HepG2 (cell line): ENCODE results near the gene NLE1. TPM values are rescaled to one million over a fixed set of nuclear protein-coding genes. Genes with fewer than 3 reads are reported as not detected.

Source experiments
- GMEB1 ChIP-seq: sonication (generic); formaldehyde crosslinking; IDR thresholded peaks from 2 replicates; pipeline ENCODE4 v1.5.1; 2020; ENCODE audit warnings: missing genetic modification reagents, mild to moderate bottlenecking, borderline replicate concordance
- JARID2 ChIP-seq: sonication (generic); formaldehyde crosslinking; IDR thresholded peaks from 2 replicates; pipeline ENCODE4 v1.8.1; 2023; ENCODE audit warnings: missing genetic modification reagents, inconsistent platforms; ENCODE audit not compliant: insufficient replicate concordance
- MIXL1 ChIP-seq: IDR thresholded peaks from 2 replicates; pipeline ENCODE4 v1.6.1; 2016
- NFE2L1 ChIP-seq: sonication (generic); formaldehyde crosslinking; IDR thresholded peaks from 2 replicates; pipeline ENCODE4 v1.4.0; 2020; ENCODE audit warnings: missing genetic modification reagents, mild to moderate bottlenecking, borderline replicate concordance
- PHF21A ChIP-seq: sonication (generic); formaldehyde crosslinking; IDR thresholded peaks from 2 replicates; pipeline ENCODE4 v1.5.0; 2020; ENCODE audit warnings: mild to moderate bottlenecking, missing genetic modification reagents
- POLR2AphosphoS5 ChIP-seq: IDR thresholded peaks from 2 replicates; pipeline ENCODE4 v1.6.1; 2012; ENCODE audit warnings: low read depth, low read length
- RORA ChIP-seq: sonication (generic); formaldehyde crosslinking; IDR thresholded peaks from 2 replicates; pipeline ENCODE4 v1.5.0; 2020; ENCODE audit warnings: mild to moderate bottlenecking, missing genetic modification reagents, moderate library complexity
- SRY ChIP-seq: sonication (generic); formaldehyde crosslinking; IDR thresholded peaks from 2 replicates; pipeline ENCODE4 v1.8.0; 2022; ENCODE audit warnings: mild to moderate bottlenecking, missing genetic modification reagents
- WIZ ChIP-seq: sonication (generic); formaldehyde crosslinking; IDR thresholded peaks from 2 replicates; pipeline ENCODE4 v1.5.1; 2020; ENCODE audit warnings: mild to moderate bottlenecking, missing genetic modification reagents
- YEATS2 ChIP-seq: sonication (generic); formaldehyde crosslinking; IDR thresholded peaks from 2 replicates; pipeline ENCODE4 v1.4.0; 2020; ENCODE audit warnings: missing genetic modification reagents, borderline replicate concordance
- ZBTB34 ChIP-seq: sonication (generic); formaldehyde crosslinking; IDR thresholded peaks from 2 replicates; pipeline ENCODE4 v1.8.0; 2022; ENCODE audit warnings: mild to moderate bottlenecking, missing genetic modification reagents
- ZNF383 ChIP-seq: sonication (generic); formaldehyde crosslinking; IDR thresholded peaks from 2 replicates; pipeline ENCODE4 v1.4.0; 2020; ENCODE audit warnings: missing genetic modification reagents, mild to moderate bottlenecking, borderline replicate concordance
- ZNF414 ChIP-seq: sonication (generic); formaldehyde crosslinking; IDR thresholded peaks from 2 replicates; pipeline ENCODE4 v1.5.0; 2020; ENCODE audit warnings: missing genetic modification reagents
- ZNF616 ChIP-seq: sonication (generic); formaldehyde crosslinking; IDR thresholded peaks from 2 replicates; pipeline ENCODE4 v1.5.0; 2020; ENCODE audit warnings: low read depth, mild to moderate bottlenecking, missing genetic modification reagents
- ZNF672 ChIP-seq: sonication (generic); formaldehyde crosslinking; IDR thresholded peaks from 2 replicates; pipeline ENCODE4 v1.8.1; 2022; ENCODE audit warnings: missing genetic modification reagents
- ZNF83 ChIP-seq: sonication (generic); formaldehyde crosslinking; IDR thresholded peaks from 2 replicates; pipeline ENCODE4 v1.4.0; 2020; ENCODE audit warnings: missing genetic modification reagents, mild to moderate bottlenecking, borderline replicate concordance
- ZNF839 ChIP-seq: sonication (generic); formaldehyde crosslinking; IDR thresholded peaks from 2 replicates; pipeline ENCODE4 v1.4.0; 2020; ENCODE audit warnings: missing genetic modification reagents, mild to moderate bottlenecking, borderline replicate concordance
- ZSCAN20 ChIP-seq: sonication (generic); formaldehyde crosslinking; IDR thresholded peaks from 2 replicates; pipeline ENCODE4 v1.4.0; 2020; ENCODE audit warnings: missing genetic modification reagents, mild to moderate bottlenecking, borderline replicate concordance
- polyA plus RNA-seq, 8 experiments: library from polyadenylated mRNA; depleted of rRNA in 3 of 8; stranded (reverse) in 7 of 8; unstranded in 1 of 8; fragments of >200 nt; fragmentation: Illumina TruSeq in 4 of 8; extraction: Trizol in 4 of 8; gene quantifications; 2 replicates each; pipeline versions ENCODE4 v1.2.1 to v1.2.3, GENCODE V29; 2011 to 2016; ENCODE audit warnings: low read depth in 4 of 8, missing spikeins in 1 of 8, mixed read lengths in 1 of 8; ENCODE audit not compliant: insufficient read depth in 1 of 8
- total RNA-seq, 5 experiments: library from RNA; depleted of rRNA; stranded (reverse); fragments of >200 nt; fragmentation: Illumina TruSeq; extraction: Trizol; gene quantifications; 2 replicates each; pipeline ENCODE4 v1.2.3, GENCODE V29; 2016; ENCODE audit warnings: low read depth in 1 of 5
- TF ChIP-seq, protein P1 (sequence below): sonication (generic); formaldehyde crosslinking; IDR thresholded peaks from 2 replicates; pipeline ENCODE4 v1.4.0; 2020; ENCODE audit warnings: low read depth, mild to moderate bottlenecking, missing genetic modification reagents
- TF ChIP-seq, protein P2 (sequence below): sonication (generic); formaldehyde crosslinking; IDR thresholded peaks from 2 replicates; pipeline ENCODE4 v1.5.0; 2020; ENCODE audit warnings: mild to moderate bottlenecking, missing genetic modification reagents
- TF ChIP-seq, protein P3 (sequence below): sonication (generic); formaldehyde crosslinking; IDR thresholded peaks from 2 replicates; pipeline ENCODE4 v1.5.0; 2020; ENCODE audit warnings: missing genetic modification reagents

The NLE1 gene
- total and polyA plus RNA-seq, 2 of the 13 experiments (the other 11 are each of a cell fraction or from before 2014, with no cell fraction given) = 20.3 to 34.5 TPM

- TF ChIP-seq WIZ (CRISPR knock-in tag) = 0 out of 2 replicates have a peak, but pooled peaks have one; percentile 42
- TF ChIP-seq SRY (CRISPR knock-in tag) = peak; percentile 32; the same call in 1 of the 2 replicates
- TF ChIP-seq GMEB1 = no peak
- no peak for TF ChIP-seq ZBTB34 (CRISPR knock-in tag)
- no peak for TF ChIP-seq ZNF83
- TF ChIP-seq ZNF616 (CRISPR knock-in tag) = 0 out of 2 replicates have a peak, but pooled peaks have one; percentile 35
- no peak for TF ChIP-seq ZNF839 (CRISPR knock-in tag)
- TF ChIP-seq, protein P1, sequence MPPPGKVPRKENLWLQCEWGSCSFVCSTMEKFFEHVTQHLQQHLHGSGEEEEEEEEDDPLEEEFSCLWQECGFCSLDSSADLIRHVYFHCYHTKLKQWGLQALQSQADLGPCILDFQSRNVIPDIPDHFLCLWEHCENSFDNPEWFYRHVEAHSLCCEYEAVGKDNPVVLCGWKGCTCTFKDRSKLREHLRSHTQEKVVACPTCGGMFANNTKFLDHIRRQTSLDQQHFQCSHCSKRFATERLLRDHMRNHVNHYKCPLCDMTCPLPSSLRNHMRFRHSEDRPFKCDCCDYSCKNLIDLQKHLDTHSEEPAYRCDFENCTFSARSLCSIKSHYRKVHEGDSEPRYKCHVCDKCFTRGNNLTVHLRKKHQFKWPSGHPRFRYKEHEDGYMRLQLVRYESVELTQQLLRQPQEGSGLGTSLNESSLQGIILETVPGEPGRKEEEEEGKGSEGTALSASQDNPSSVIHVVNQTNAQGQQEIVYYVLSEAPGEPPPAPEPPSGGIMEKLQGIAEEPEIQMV = 0 out of 2 replicates have a peak, but pooled peaks have one; percentile 2
- TF ChIP-seq NFE2L1 (CRISPR knock-in tag) = no peak
- no peak for TF ChIP-seq RORA
- 0 out of 2 replicates have a peak, but pooled peaks have one; percentile 17 for TF ChIP-seq YEATS2 (CRISPR knock-in tag)
- TF ChIP-seq ZNF383 (CRISPR knock-in tag) = no peak
- TF ChIP-seq, protein P2, sequence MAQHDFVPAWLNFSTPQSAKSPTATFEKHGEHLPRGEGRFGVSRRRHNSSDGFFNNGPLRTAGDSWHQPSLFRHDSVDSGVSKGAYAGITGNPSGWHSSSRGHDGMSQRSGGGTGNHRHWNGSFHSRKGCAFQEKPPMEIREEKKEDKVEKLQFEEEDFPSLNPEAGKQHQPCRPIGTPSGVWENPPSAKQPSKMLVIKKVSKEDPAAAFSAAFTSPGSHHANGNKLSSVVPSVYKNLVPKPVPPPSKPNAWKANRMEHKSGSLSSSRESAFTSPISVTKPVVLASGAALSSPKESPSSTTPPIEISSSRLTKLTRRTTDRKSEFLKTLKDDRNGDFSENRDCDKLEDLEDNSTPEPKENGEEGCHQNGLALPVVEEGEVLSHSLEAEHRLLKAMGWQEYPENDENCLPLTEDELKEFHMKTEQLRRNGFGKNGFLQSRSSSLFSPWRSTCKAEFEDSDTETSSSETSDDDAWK (CRISPR knock-in tag) = no peak
- TF ChIP-seq POLR2AphosphoS5 = peak; percentile 51; the same call in 1 of the 2 replicates
- TF ChIP-seq MIXL1 (CRISPR knock-in tag) = no peak
- TF ChIP-seq, protein P3, sequence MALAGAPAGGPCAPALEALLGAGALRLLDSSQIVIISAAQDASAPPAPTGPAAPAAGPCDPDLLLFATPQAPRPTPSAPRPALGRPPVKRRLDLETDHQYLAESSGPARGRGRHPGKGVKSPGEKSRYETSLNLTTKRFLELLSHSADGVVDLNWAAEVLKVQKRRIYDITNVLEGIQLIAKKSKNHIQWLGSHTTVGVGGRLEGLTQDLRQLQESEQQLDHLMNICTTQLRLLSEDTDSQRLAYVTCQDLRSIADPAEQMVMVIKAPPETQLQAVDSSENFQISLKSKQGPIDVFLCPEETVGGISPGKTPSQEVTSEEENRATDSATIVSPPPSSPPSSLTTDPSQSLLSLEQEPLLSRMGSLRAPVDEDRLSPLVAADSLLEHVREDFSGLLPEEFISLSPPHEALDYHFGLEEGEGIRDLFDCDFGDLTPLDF (CRISPR knock-in tag) = peak; percentile 89
- no peak for TF ChIP-seq ZNF672 (CRISPR knock-in tag)
- no peak for TF ChIP-seq ZSCAN20
- TF ChIP-seq JARID2 = no peak
- TF ChIP-seq PHF21A (CRISPR knock-in tag) = no peak
- TF ChIP-seq ZNF414 (CRISPR knock-in tag) = no peak
Measured at GRCh38 chr17:35119370-35120165, 22.5 kb downstream of the NLE1 start, which contains the start of gene RAD51D (continued).
